Diencephalon (tissue), 1 donor: ENCODE results near the gene BTBD2. TPM values are rescaled to one million over a fixed set of nuclear protein-coding genes. Genes with fewer than 3 reads are reported as not detected.

Experiments used
- small RNA-seq: library from RNA; depleted of rRNA; stranded (forward); fragments of <200 nt; gene quantifications from one replicate; pipeline ENCODE3, GENCODE V24; 2014
- total RNA-seq: library from RNA; depleted of rRNA; stranded (reverse); fragments of >200 nt; gene quantifications from one replicate; pipeline ENCODE4 v1.2.3, GENCODE V29; 2014

BTBD2 gene
- total RNA-seq = 59.3 TPM

GRCh38 chr19:2015608-2015950 is at the start of gene BTBD2:
Gene BTBD2, minus strand, starts transcription at chr19:2015714. Its CDS starts 11 bp downstream, at chr19:2015703.

GRCh38 chr19:2050991-2051772 is 35.7 kb upstream of the BTBD2 start, which contains the start of gene MKNK2:
Gene MKNK2, minus strand, starts transcription at chr19:2051244. Its CDS starts 393 bp downstream, at chr19:2050851.

GRCh38 chr19:1941146-1942077 is 74.1 kb downstream of the BTBD2 start, which contains the start of gene CSNK1G2:
Gene CSNK1G2, plus strand, starts transcription at chr19:1941172. Its CDS starts 28,601 bp downstream, at chr19:1969773.

Small RNAs within 50 kb of the gene (small RNA-seq; reads per million reads assigned to genes)
- not detected for gene AC007136.1

Other genes with a start within 250 kb of the BTBD2 start
- gene ATP8B3, start 203.4 kb downstream of the BTBD2 start, total RNA-seq = 0.69 TPM
- 9.2 TPM for gene REXO1, start 167.2 kb downstream of the BTBD2 start, total RNA-seq
- gene KLF16, start 152.1 kb downstream of the BTBD2 start, total RNA-seq = 4.6 TPM
- gene ABHD17A, start 130.2 kb downstream of the BTBD2 start, total RNA-seq = 48.4 TPM
- gene ADAT3, start 110.3 kb downstream of the BTBD2 start, total RNA-seq = 2.1 TPM
- 16.1 TPM for gene SCAMP4, start 110.3 kb downstream of the BTBD2 start, total RNA-seq
- 33.9 TPM for gene CSNK1G2, start 74.5 kb downstream of the BTBD2 start, total RNA-seq
- 20.8 TPM for gene MKNK2, start 35.5 kb upstream of the BTBD2 start, total RNA-seq
- gene MOB3A, start 80.6 kb upstream of the BTBD2 start, total RNA-seq = 15.5 TPM
- 8.5 TPM for gene IZUMO4, start 81.2 kb upstream of the BTBD2 start, total RNA-seq
- 78.4 TPM for gene AP3D1, start 135.9 kb upstream of the BTBD2 start, total RNA-seq
- 7.6 TPM for gene DOT1L, start 148.2 kb upstream of the BTBD2 start, total RNA-seq
- 49.8 TPM for gene PLEKHJ1, start 220.6 kb upstream of the BTBD2 start, total RNA-seq
- gene SF3A2, start 221.1 kb upstream of the BTBD2 start, total RNA-seq = 26.1 TPM
- 1.8 TPM for gene AMH, start 233.6 kb upstream of the BTBD2 start, total RNA-seq
- not detected for gene JSRP1, start 240.7 kb upstream of the BTBD2 start, total RNA-seq